RWPE1 (cell line): ENCODE data around the gene PPP1R9A.

Experiments used
- CTCF ChIA-PET: fragments of 350-600 bp; sonication (Branson Sonifier 250); formaldehyde crosslinking; extraction: SDS; loops from one replicate; lab custom pipeline; 2021; lab: Yijun Ruan, JAX
- POLR2A ChIA-PET: fragments of 400-600 bp; formaldehyde crosslinking; extraction: SDS; loops from one replicate; lab custom pipeline; 2020; ENCODE audit warnings: antibody characterized with exemption; ENCODE audit not compliant: low non-redundant PET; lab: Yijun Ruan, JAX
- DNase-seq: peaks from one replicate; pipeline ENCODE4 v3.0.0; 2012; ENCODE audit warnings: low spot score
- H3K27ac ChIP-seq: fragments of 450-650 bp; 2 replicates; pipeline ENCODE4 v1.5.1; 2017
- TF ChIP-seq, protein P1 (sequence below): fragments of 450-650 bp; conservative IDR thresholded peaks from 2 replicates; pipeline ENCODE4 v1.5.1; 2017; ENCODE audit warnings: low read depth, mild to moderate bottlenecking

Gene PPP1R9A

DNA sequence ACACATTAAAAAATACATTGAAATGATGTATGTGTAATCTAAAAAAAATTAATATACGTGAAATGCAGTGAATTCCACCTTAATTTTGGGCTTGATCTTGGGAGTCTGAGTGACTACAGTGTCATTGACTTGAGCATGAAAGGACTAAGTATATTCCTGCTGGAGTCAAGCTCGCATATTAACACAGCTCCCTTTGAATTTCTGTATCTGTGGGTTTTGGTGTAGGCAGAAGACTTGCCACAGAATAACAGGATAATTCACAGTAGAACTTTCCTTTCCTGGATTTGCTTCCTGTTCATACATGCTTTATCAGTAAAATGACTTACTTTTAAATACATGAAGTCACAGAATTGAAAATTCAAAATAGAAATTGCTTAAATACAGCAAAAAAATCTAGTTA is 55.3 kb downstream of the PPP1R9A start:
- DNase-seq: no peak
- ChIA-PET CTCF (no interaction called here), POLR2A (no interaction called here)
- TF ChIP-seq, protein P1, sequence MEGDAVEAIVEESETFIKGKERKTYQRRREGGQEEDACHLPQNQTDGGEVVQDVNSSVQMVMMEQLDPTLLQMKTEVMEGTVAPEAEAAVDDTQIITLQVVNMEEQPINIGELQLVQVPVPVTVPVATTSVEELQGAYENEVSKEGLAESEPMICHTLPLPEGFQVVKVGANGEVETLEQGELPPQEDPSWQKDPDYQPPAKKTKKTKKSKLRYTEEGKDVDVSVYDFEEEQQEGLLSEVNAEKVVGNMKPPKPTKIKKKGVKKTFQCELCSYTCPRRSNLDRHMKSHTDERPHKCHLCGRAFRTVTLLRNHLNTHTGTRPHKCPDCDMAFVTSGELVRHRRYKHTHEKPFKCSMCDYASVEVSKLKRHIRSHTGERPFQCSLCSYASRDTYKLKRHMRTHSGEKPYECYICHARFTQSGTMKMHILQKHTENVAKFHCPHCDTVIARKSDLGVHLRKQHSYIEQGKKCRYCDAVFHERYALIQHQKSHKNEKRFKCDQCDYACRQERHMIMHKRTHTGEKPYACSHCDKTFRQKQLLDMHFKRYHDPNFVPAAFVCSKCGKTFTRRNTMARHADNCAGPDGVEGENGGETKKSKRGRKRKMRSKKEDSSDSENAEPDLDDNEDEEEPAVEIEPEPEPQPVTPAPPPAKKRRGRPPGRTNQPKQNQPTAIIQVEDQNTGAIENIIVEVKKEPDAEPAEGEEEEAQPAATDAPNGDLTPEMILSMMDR: no peak
- no peak overlapping the region for H3K27ac ChIP-seq

- TF ChIP-seq, protein P1: no peak
- ChIA-PET POLR2A (no interaction called here), CTCF (interaction anchor here (0.6 kb wide), 1 partner anchor 1983 kb away, joined by 4 read pairs; no protein-coding TSS in a partner anchor)
- H3K27ac ChIP-seq: no peak overlapping the region
- DNase-seq: no peak
Observed at GRCh38 chr7:94969434-94970084, 62.2 kb downstream of the PPP1R9A start.

- TF ChIP-seq, protein P1: no peak
- no peak for DNase-seq
- no peak overlapping the region for H3K27ac ChIP-seq
- CTCF ChIA-PET: interaction anchor here (0.6 kb wide), 2 partner anchors 529 to 1983 kb away, joined by 4 to 5 read pairs; no protein-coding TSS in a partner anchor
- POLR2A ChIA-PET: no interaction called here
Observed at GRCh38 chr7:94970085-94970576, 62.7 kb downstream of the PPP1R9A start.

DNA sequence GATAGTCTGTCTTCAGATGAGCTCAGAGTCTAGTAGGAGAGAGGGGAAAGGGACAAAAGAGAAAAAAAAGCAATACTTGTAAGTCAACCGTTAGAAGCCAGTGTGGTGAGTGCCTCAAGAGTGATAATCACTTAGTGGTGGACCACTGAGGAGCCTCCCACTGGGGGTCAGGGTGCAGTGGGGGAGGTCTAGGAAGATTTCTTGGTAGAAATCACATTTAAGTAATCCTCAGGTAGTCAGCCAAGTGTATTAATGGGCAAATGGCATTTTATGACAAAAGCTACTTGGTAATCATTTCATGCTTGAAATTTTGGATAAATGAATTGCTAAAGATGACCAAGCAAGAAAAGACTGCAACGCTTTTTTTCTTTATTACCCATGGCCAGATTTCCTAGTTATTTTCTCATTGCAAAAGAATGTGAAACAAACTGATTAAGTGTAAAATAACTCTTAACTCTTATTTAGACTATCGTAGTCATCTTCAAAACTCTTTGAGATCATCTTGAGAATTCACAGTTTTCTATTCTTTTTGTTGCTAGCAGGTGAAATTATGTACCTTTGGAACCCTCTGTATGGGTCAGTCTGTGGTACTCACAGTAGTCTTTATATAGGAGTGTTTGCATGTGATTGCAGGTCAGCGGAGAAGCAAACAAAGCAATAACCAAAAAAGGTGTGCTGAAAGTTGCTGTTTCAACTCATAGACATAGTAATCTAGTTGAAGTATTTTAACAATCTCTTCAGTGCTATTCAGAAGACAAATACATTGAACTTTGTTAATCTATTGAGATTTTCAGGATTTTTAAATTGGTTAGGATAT is 63.9 kb downstream of the PPP1R9A start:
- DNase-seq: no peak
- ChIA-PET POLR2A (no interaction called here), CTCF (interaction anchor here (0.6 kb wide), 2 partner anchors 506 to 531 kb away, joined by 4 to 5 read pairs; no protein-coding TSS in a partner anchor)
- TF ChIP-seq, protein P1: no peak
- H3K27ac ChIP-seq: no peak overlapping the region

GRCh38 chr7:94972296-94972695 is 64.9 kb downstream of the PPP1R9A start:
- TF ChIP-seq, protein P1: no peak
- ChIA-PET POLR2A (no interaction called here), CTCF (interaction anchor here (0.6 kb wide), 1 partner anchor 507 kb away, joined by 4 read pairs; no protein-coding TSS in a partner anchor)
- DNase-seq: no peak
- H3K27ac ChIP-seq: no peak overlapping the region

GRCh38 chr7:94973844-94974243 is 66.5 kb downstream of the PPP1R9A start:
- ChIA-PET POLR2A (no interaction called here), CTCF (no interaction called here)
- H3K27ac ChIP-seq: no peak overlapping the region
- TF ChIP-seq, protein P1: no peak
- no peak for DNase-seq
